Endothelial cell of umbilical vein (primary cell): ENCODE data around the gene KAT6B. TPM values are rescaled to one million over a fixed set of nuclear protein-coding genes. Genes with fewer than 3 reads are reported as not detected.

Source experiments
- BruUV-seq: library from RNA; stranded (reverse); fragments of 400-500 nt; replicated peaks from 2 replicates; lab custom pipeline; 2021; lab: Mats Ljungman, UMichigan
- CTCF ChIA-PET: fragments of 300-600, 350-600 bp; sonication (Branson Sonifier 250); formaldehyde crosslinking; loops from one replicate; lab custom pipeline; 2021; ENCODE audit warnings: antibody characterized with exemption, inconsistent platforms; lab: Charles Lee
- POLR2A ChIA-PET: fragments of 300-600, 350-600 bp; sonication (Branson Sonifier 250); formaldehyde crosslinking; loops from one replicate; lab custom pipeline; 2021; ENCODE audit warnings: antibody characterized with exemption, inconsistent platforms; lab: Charles Lee
- DNase-seq: peaks from one replicate; pipeline ENCODE4 v3.0.0-alpha.2; 2011; ENCODE audit warnings: low read depth, low spot score
- FAIRE-seq: peaks from 2 replicates; lab custom pipeline; 2011; peaks lifted over from hg19 to GRCh38; lab: Jason Lieb, UNC
- H2AFZ ChIP-seq: 2 replicates; pipeline ENCODE4 v1.6.0; 2012; ENCODE audit warnings: low read depth, low read length, control low read depth, inconsistent platforms
- H3K27ac ChIP-seq: 2 replicates; pipeline ENCODE4 v1.5.1; 2011; ENCODE audit warnings: low read depth, mild to moderate bottlenecking, control low read depth, low read length, moderate library complexity; ENCODE audit not compliant: insufficient read depth
- H3K27me3 ChIP-seq, 2 experiments: 2 replicates each; pipeline versions ENCODE4 v1.6.0 to v1.6.1; 2011; ENCODE audit warnings: low read length in 2 of 2, mixed read lengths in 1 of 2; ENCODE audit not compliant: control insufficient read depth in 2 of 2, insufficient read depth in 2 of 2
- H3K36me3 ChIP-seq, 2 experiments: 2 replicates in 1 of 2; 3 replicates in 1 of 2; pipeline ENCODE4 v1.5.1; 2011; ENCODE audit warnings: low read length in 2 of 2, mild to moderate bottlenecking in 1 of 2, moderate library complexity in 1 of 2; ENCODE audit not compliant: control insufficient read depth in 2 of 2, insufficient read depth in 2 of 2; ENCODE audit errors: extremely low read depth in 1 of 2
- H3K4me1 ChIP-seq: 3 replicates; pipeline ENCODE4 v1.5.1; 2011; ENCODE audit warnings: mild to moderate bottlenecking, low read length; ENCODE audit not compliant: control insufficient read depth, insufficient read depth; ENCODE audit errors: extremely low read depth
- H3K4me2 ChIP-seq: 2 replicates; pipeline ENCODE4 v1.6.1; 2011; ENCODE audit warnings: low read length, control low read depth, mixed read lengths; ENCODE audit not compliant: insufficient read depth
- H3K4me3 ChIP-seq, 3 experiments: fragments of 200-600 bp in 1 of 3; sonication (generic), shearing (Covaris generic) in 1 of 3; replicated peaks in 1 of 3; 2 replicates each; pipeline ENCODE4 v1.5.1; 2011 to 2016; ENCODE audit warnings: control low read depth in 3 of 3, low read length in 3 of 3, mild to moderate bottlenecking in 2 of 3, inconsistent platforms in 1 of 3, low read depth in 1 of 3, moderate library complexity in 1 of 3; ENCODE audit not compliant: insufficient read depth in 1 of 3
- H3K79me2 ChIP-seq: 2 replicates; pipeline ENCODE4 v1.6.0; 2012; ENCODE audit warnings: low read length, inconsistent platforms; ENCODE audit not compliant: control insufficient read depth, insufficient read depth
- H3K9ac ChIP-seq: replicated peaks from 2 replicates; pipeline ENCODE3; 2011; ENCODE audit warnings: low read length, control low read depth; ENCODE audit not compliant: insufficient read depth; ENCODE audit errors: extremely low read depth
- H3K9me1 ChIP-seq: replicated peaks from 3 replicates; pipeline ENCODE4 v1.6.0; 2011; ENCODE audit warnings: mild to moderate bottlenecking, low read length; ENCODE audit not compliant: control insufficient read depth, insufficient read depth; ENCODE audit errors: extremely low read depth
- H3K9me3 ChIP-seq: replicated peaks from 2 replicates; pipeline ENCODE4 v1.5.1; 2012; ENCODE audit warnings: low read length, inconsistent platforms; ENCODE audit not compliant: control insufficient read depth, insufficient read depth
- H4K20me1 ChIP-seq: replicated peaks from 2 replicates; pipeline ENCODE3; 2011; ENCODE audit warnings: mild to moderate bottlenecking, low read length; ENCODE audit not compliant: control insufficient read depth, insufficient read depth; ENCODE audit errors: extremely low read depth
- CTCF ChIP-seq, 2 donors: IDR thresholded peaks; 1 replicate in 1 of 2; 2 replicates in 1 of 2; pipeline ENCODE4 v1.5.1; 2011; ENCODE audit warnings: low read length in 2 of 2, mild to moderate bottlenecking in 2 of 2, moderate library complexity in 2 of 2, control low read depth in 1 of 2, inconsistent platforms in 1 of 2, low read depth in 1 of 2; ENCODE audit not compliant: insufficient read depth in 1 of 2; ENCODE audit errors: extremely low read depth in 1 of 2
- EZH2 ChIP-seq: IDR thresholded peaks from 2 replicates; pipeline ENCODE4 v1.6.1; 2012; ENCODE audit warnings: borderline replicate concordance, low read depth, mild to moderate bottlenecking, moderate library complexity, low read length, inconsistent platforms; ENCODE audit not compliant: severe bottlenecking
- FOS ChIP-seq: IDR thresholded peaks from 2 replicates; pipeline ENCODE4 v1.6.1; 2011; ENCODE audit warnings: mild to moderate bottlenecking, low read length, moderate library complexity, borderline replicate concordance; ENCODE audit not compliant: insufficient read depth
- GATA2 ChIP-seq: IDR thresholded peaks from 2 replicates; pipeline ENCODE4 v1.7.0; 2011; ENCODE audit warnings: low read depth, mild to moderate bottlenecking, moderate library complexity, mixed read lengths, low read length; ENCODE audit not compliant: insufficient read length, insufficient read depth
- JUN ChIP-seq: IDR thresholded peaks from 2 replicates; pipeline ENCODE4 v1.6.1; 2011; ENCODE audit warnings: borderline replicate concordance, low read depth; ENCODE audit not compliant: insufficient read length, insufficient read depth
- MYC ChIP-seq: IDR thresholded peaks from one replicate; pipeline ENCODE4 v1.6.1; 2011; ENCODE audit warnings: mild to moderate bottlenecking, low read depth, low read length
- POLR2A ChIP-seq: IDR thresholded peaks from 2 replicates; pipeline ENCODE4 v1.6.1; 2012; ENCODE audit warnings: low read depth, mild to moderate bottlenecking, control low read depth, low read length
- POLR2AphosphoS5 ChIP-seq: IDR thresholded peaks from 2 replicates; pipeline ENCODE4 v1.6.1; 2012; ENCODE audit warnings: low read depth, mild to moderate bottlenecking, control low read depth, low read length, moderate library complexity; ENCODE audit not compliant: insufficient read depth
- dilution Hi-C: fragments of 300-500 bp; cut with MboI; formaldehyde crosslinking; loops from one replicate; pipeline ENCODE4 v1.15.0; 2019; ENCODE audit warnings: low sequenced_read_pairs; ENCODE audit not compliant: extremely low pct_ligation_motif_present
- intact Hi-C: fragments of 100-400 bp; cut with micrococcal nuclease; formaldehyde crosslinking; loops from one replicate; pipeline ENCODE4 v1.10.0; 2022
- polyA plus RNA-seq, 4 experiments: library from polyadenylated mRNA; depleted of rRNA in 3 of 4; stranded (reverse) in 3 of 4; unstranded in 1 of 4; fragments of >200 nt; gene quantifications; 2 replicates each; pipeline versions ENCODE4 v1.2.1 to v1.2.3, GENCODE V29; 2011 to 2012; ENCODE audit warnings: missing spikeins in 1 of 4
- total RNA-seq: library from RNA; stranded (reverse); gene quantifications from 2 replicates; pipeline ENCODE4 v1.2.3, GENCODE V29; 2021
- TF ChIP-seq, protein P1 (sequence below): IDR thresholded peaks from 2 replicates; pipeline ENCODE4 v1.6.1; 2011; ENCODE audit not compliant: insufficient read depth, insufficient read length

The KAT6B gene
- total and polyA plus RNA-seq, 2 donors (not counting 3 experiments of a cell fraction or from before 2014, with no cell fraction given), result 4.5 to 17.0 TPM

- ChIA-PET POLR2A (no interaction called here), CTCF (no interaction called here)
- H3K4me3 ChIP-seq, result no peak overlapping the region
- TF ChIP-seq GATA2 (no peak), JUN (no peak), CTCF (IDR thresholded peaks at IDR 0.05; ENCODE audit: extremely low read depth in 1 of 2, insufficient read depth in 1 of 2, low read depth in 1 of 2, low read length in 2 of 2) (no peak), MYC (no peak), EZH2 (no peak), FOS (no peak), POLR2A (no peak), POLR2AphosphoS5 (no peak)
- TF ChIP-seq, protein P1, sequence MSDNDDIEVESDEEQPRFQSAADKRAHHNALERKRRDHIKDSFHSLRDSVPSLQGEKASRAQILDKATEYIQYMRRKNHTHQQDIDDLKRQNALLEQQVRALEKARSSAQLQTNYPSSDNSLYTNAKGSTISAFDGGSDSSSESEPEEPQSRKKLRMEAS, result no peak
- H3K27me3 ChIP-seq, result no peaks in the 10 kb centered on the region
- no peaks in the 10 kb centered on the region for H3K4me1 ChIP-seq
- intact Hi-C loops, result no loop called here
- no peaks in the 10 kb centered on the region for H4K20me1 ChIP-seq
- FAIRE-seq (no peak), DNase-seq (no peak)
- peaks cover 2 to 4% of the 10 kb centered on the region in 2 experiments for H3K36me3 ChIP-seq
- no peaks in the 10 kb centered on the region for H3K9me3 ChIP-seq
- no peak overlapping the region for H3K27ac ChIP-seq
- H3K79me2 ChIP-seq, result no peaks in the 10 kb centered on the region
- no peaks in the 10 kb centered on the region for H3K9me1 ChIP-seq
- no peak overlapping the region for H2AFZ ChIP-seq
- BruUV-seq, result no TSS peak
- H3K4me2 ChIP-seq, result no peak overlapping the region
- dilution Hi-C loops, result no loop called here
- H3K9ac ChIP-seq, result no peak overlapping the region
Observed at GRCh38 chr10:75001715-75002350, 175.4 kb downstream of the KAT6B start.
